Testis (tissue), 3 donors: ENCODE data around the gene MISP. TPM values are rescaled to one million over a fixed set of nuclear protein-coding genes. Genes with fewer than 3 reads are reported as not detected.
"Not testable (repeated sequence)": the region's sequence is repeated elsewhere in the genome, so short reads cannot be mapped to it uniquely, and the experiment has no call there.

Experiments used
- DNase-seq: peaks from one replicate; pipeline ENCODE4 v3.0.0-alpha.2; 2019
- H3K27ac ChIP-seq, 2 donors: fragments of 200-600 bp; sonication (generic); one replicate each; pipeline ENCODE4 v1.5.1; 2019
- H3K27me3 ChIP-seq: fragments of 200-600 bp; sonication (generic); one replicate; pipeline ENCODE4 v1.5.1; 2019
- H3K36me3 ChIP-seq: fragments of 200-600 bp; sonication (generic); one replicate; pipeline ENCODE4 v1.5.1; 2017; ENCODE audit warnings: low read depth; ENCODE audit errors: missing control alignments
- H3K4me1 ChIP-seq: fragments of 200-600 bp; sonication (generic); one replicate; pipeline ENCODE4 v1.5.1; 2019
- H3K4me3 ChIP-seq, 2 donors: fragments of 200-600 bp; sonication (generic); one replicate each; pipeline ENCODE4 v1.5.1; 2017 to 2019
- H3K9me3 ChIP-seq: fragments of 200-600 bp; sonication (generic); one replicate; pipeline ENCODE4 v1.5.1; 2017
- POLR2A ChIP-seq: fragments of 450-650 bp; IDR thresholded peaks from one replicate; pipeline ENCODE4 v1.6.1; 2017; ENCODE audit warnings: antibody characterized with exemption, mild to moderate bottlenecking, moderate library complexity
- WGBS, 2 donors: methylation state at CpG; one replicate each; pipeline ENCODE4 v1.1.5; 2018; 5-methylcytosine and 5-hydroxymethylcytosine counted together
- intact Hi-C: fragments of 100-400 bp; cut with DNase I; formaldehyde crosslinking; loops from one replicate; pipeline ENCODE4 v1.15.1; 2023; ENCODE audit warnings: low total_unique reads
- polyA plus RNA-seq: library from polyadenylated mRNA; stranded (reverse); fragments of 350-450 nt; fragmentation: Illumina TruSeq; extraction: RNeasy Lipid Tissue Mini Kit (QIAGEN cat#74804); gene quantifications from one replicate; pipeline ENCODE4 v1.2.3, GENCODE V29; 2014; ENCODE audit warnings: low read depth, low replicate concordance; ENCODE audit not compliant: insufficient read depth
- total RNA-seq, 2 donors: library from RNA; depleted of rRNA; stranded (reverse); fragments of >200 nt; gene quantifications; one replicate each; pipeline ENCODE4 v1.2.3, GENCODE V29; 2016
- TF ChIP-seq, protein P1 (sequence below), 3 experiments: fragments of 450-650 bp in 2 of 3; fragments of 200-600 bp in 1 of 3; sonication (generic) in 1 of 3; IDR thresholded peaks; one replicate each; pipeline ENCODE4 v1.5.1; 2016 to 2019; ENCODE audit warnings: antibody characterized with exemption in 3 of 3, mild to moderate bottlenecking in 2 of 3, moderate library complexity in 1 of 3

The MISP gene
- total and polyA plus RNA-seq, 3 donors from 2014 or later, result 1.1 to 3.1 (median 1.1) TPM

DNA sequence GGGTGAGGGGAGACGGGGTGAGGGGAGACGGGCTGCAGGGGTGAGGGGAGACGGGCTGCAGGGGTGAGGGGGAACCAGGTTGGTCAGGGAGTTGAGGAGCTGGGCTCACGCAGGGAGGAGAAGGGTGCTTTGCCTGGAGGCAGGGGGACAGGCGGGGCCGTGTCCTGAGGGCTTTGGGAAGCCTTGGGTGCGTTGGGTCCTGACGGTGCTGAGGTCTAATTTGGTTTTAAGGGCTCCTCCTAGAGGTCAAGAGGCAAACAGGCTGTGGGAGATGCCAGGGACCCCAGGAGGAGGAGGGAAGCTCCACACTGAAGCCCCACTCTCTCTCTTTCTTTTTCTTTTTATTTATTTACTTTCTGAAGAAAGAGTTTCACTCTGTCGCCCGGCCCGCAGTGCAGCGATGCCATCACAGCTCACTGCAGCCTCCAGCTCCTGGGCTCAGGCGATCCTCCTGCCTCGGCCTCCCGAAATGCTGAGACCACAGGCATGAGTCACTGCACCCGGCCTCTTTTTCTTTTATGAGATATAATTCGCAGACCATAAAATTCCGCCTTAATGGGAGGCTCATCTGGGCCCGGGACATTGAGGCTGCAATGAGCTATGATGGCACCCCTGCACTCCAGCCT is 9.3 kb upstream of the MISP start:
- no peaks in the 10 kb centered on the region for H3K9me3 ChIP-seq
- no peaks in the 10 kb centered on the region for H3K36me3 ChIP-seq
- no peaks in the 10 kb centered on the region for H3K27me3 ChIP-seq
- TF ChIP-seq, protein P1, sequence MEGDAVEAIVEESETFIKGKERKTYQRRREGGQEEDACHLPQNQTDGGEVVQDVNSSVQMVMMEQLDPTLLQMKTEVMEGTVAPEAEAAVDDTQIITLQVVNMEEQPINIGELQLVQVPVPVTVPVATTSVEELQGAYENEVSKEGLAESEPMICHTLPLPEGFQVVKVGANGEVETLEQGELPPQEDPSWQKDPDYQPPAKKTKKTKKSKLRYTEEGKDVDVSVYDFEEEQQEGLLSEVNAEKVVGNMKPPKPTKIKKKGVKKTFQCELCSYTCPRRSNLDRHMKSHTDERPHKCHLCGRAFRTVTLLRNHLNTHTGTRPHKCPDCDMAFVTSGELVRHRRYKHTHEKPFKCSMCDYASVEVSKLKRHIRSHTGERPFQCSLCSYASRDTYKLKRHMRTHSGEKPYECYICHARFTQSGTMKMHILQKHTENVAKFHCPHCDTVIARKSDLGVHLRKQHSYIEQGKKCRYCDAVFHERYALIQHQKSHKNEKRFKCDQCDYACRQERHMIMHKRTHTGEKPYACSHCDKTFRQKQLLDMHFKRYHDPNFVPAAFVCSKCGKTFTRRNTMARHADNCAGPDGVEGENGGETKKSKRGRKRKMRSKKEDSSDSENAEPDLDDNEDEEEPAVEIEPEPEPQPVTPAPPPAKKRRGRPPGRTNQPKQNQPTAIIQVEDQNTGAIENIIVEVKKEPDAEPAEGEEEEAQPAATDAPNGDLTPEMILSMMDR (IDR thresholded peaks at IDR 0.05), result no peak
- no peak for TF ChIP-seq POLR2A
- no peak overlapping the region for H3K27ac ChIP-seq
- intact Hi-C loops, result no loop called here
- no peak for DNase-seq
- no peak overlapping the region for H3K4me3 ChIP-seq
- no peaks in the 10 kb centered on the region for H3K4me1 ChIP-seq
- WGBS, 2 donors, result 79 to 87% methylated on average over 17 to 19 of the region's 19 CpGs

- intact Hi-C loops, result no loop called here
- H3K27ac ChIP-seq, result no peak overlapping the region
- 90 to 92% methylated on average over 24 of the region's 24 CpGs for WGBS, 2 donors
- H3K9me3 ChIP-seq, result no peaks in the 10 kb centered on the region
- no peak for DNase-seq
- H3K4me1 ChIP-seq, result no peaks in the 10 kb centered on the region
- H3K4me3 ChIP-seq, result no peak overlapping the region
- H3K27me3 ChIP-seq, result no peaks in the 10 kb centered on the region
- no peaks in the 10 kb centered on the region for H3K36me3 ChIP-seq
- TF ChIP-seq, protein P1 (IDR thresholded peaks at IDR 0.05), result no peak
- TF ChIP-seq POLR2A, result no peak
These were observed 8.3 kb upstream of the MISP start for GRCh38 chr19:742540-743075.

- Histone ChIP-seq H3K9me3 (no peaks in the 10 kb centered on the region), H3K4me3 (no peak overlapping the region), H3K27ac (no peak overlapping the region), H3K27me3 (no peaks in the 10 kb centered on the region), H3K36me3 (no peaks in the 10 kb centered on the region), H3K4me1 (no peaks in the 10 kb centered on the region)
- WGBS, 2 donors, result 59 to 67% methylated on average over 9 to 13 of the region's 13 CpGs
- TF ChIP-seq, protein P1 (IDR thresholded peaks at IDR 0.05), result no peak
- TF ChIP-seq POLR2A, result no peak
- peak; percentile 80 for DNase-seq
- intact Hi-C loops, result no loop called here
These were observed 7.7 kb upstream of the MISP start for GRCh38 chr19:743168-743687.

DNA sequence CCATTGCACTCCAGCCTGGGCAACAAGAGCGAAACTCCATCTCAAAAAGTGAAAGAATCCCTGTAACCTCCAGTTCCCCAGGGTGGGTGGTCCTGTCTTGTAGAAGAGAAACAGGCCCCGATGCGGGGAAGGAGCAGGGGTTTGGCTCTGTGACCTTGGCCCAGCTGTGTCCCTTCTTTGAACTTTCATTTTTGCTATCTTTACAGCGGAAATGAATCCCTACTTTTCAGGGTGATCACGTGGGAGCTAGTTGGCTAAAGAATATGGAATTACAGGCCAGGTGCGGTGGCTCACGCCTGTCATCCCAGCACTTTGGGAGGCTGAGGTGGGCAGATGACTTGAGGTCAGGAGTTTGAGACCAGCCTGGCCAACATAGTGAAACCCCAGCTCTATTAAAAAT is 5.8 kb upstream of the MISP start:
- H3K9me3 ChIP-seq, H3K4me3 ChIP-seq, DNase-seq, H3K27ac ChIP-seq, intact Hi-C loops, H3K4me1 ChIP-seq, H3K36me3 ChIP-seq, H3K27me3 ChIP-seq: not testable (repeated sequence)
- WGBS, 2 donors, result 43 to 61% methylated on average over 7 of the region's 7 CpGs

- no peak for DNase-seq
- Histone ChIP-seq H3K27me3 (no peaks in the 10 kb centered on the region), H3K27ac (no peak overlapping the region), H3K4me1 (no peaks in the 10 kb centered on the region), H3K36me3 (no peaks in the 10 kb centered on the region), H3K9me3 (no peaks in the 10 kb centered on the region), H3K4me3 (no peak overlapping the region)
- WGBS, 2 donors, result 94 to 98% methylated on average over 28 to 43 of the region's 43 CpGs
- intact Hi-C loops, result no loop called here
- no peak for TF ChIP-seq POLR2A
- TF ChIP-seq, protein P1 (IDR thresholded peaks at IDR 0.05), result no peak
These were observed 4.6 kb upstream of the MISP start for GRCh38 chr19:746208-746819.
